ENCODE data around the gene ANGPTL8.

Gene ANGPTL8, protein sequence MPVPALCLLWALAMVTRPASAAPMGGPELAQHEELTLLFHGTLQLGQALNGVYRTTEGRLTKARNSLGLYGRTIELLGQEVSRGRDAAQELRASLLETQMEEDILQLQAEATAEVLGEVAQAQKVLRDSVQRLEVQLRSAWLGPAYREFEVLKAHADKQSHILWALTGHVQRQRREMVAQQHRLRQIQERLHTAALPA

DNA sequence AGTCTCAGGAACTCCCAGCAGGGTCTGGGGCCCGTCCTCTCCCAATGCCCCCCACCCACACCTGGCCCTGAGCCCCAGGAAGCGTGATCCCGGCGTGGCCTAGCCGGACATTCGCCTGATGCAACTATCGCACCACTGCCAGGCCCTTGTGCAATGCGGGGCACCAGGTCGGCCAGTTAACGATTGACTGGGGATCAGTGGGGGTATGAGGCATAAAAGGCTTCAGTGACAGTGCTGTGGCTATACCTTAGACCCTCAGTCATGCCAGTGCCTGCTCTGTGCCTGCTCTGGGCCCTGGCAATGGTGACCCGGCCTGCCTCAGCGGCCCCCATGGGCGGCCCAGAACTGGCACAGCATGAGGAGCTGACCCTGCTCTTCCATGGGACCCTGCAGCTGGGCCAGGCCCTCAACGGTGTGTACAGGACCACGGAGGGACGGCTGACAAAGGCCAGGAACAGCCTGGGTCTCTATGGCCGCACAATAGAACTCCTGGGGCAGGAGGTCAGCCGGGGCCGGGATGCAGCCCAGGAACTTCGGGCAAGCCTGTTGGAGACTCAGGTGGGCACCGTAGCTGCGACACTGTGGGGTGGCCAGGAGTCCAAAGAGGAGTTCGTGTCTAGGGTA, at the start of gene ANGPTL8:
Gene ANGPTL8, plus strand, starts transcription at position 243 of the 624 bp plus-strand sequence. Its CDS starts 19 bp downstream, at position 262.
- no peaks in the 10 kb centered on the region for H3K4me1 ChIP-seq
- no peaks in the 10 kb centered on the region for H3K27me3 ChIP-seq (ENCODE audit: low read depth)
- H3K9me3 ChIP-seq, result no peaks in the 10 kb centered on the region
- H3K36me3 ChIP-seq (replicated peaks), result no peaks in the 10 kb centered on the region
- in situ Hi-C loops (cut with MboI; ENCODE audit: low sequenced_read_pairs), result no loop called here
- no peak for DNase-seq (ENCODE audit: low spot score in 2 of 2)
- H3K4me3 ChIP-seq, result no peak within 1 kb of the TSS

DNA sequence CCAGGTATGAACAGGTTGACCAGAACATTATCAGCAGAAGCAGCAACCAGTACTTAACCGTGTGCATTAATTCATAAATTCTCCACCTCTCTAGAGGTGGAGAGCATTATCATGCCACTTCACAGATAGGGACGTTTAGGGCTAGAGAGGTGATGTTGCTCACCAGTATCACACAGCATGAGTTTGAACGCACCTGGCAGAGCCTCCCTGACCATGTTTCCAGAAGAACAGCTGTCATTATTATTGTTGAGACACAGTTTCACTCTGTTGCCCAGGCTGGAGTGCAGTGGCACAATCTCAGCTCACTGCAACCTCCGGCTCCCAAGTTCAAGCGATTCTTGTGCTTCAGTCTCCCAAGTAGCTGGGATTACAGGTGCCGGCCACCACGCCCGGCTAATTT, 48.9 kb upstream of the ANGPTL8 start:
- 0 out of 2 replicates have a peak, but pooled peaks cover 7% of the 10 kb centered on the region for H3K36me3 ChIP-seq (replicated peaks)
- H3K4me1 ChIP-seq, result no peaks in the 10 kb centered on the region
- no peaks in the 10 kb centered on the region for H3K9me3 ChIP-seq
- no peaks in the 10 kb centered on the region for H3K27me3 ChIP-seq (ENCODE audit: low read depth)
- in situ Hi-C loops (cut with MboI; ENCODE audit: low sequenced_read_pairs), result no loop called here
- no peak overlapping the region for H3K4me3 ChIP-seq
- DNase-seq (ENCODE audit: low spot score in 2 of 2), result no peak

GRCh38 chr19:11191273-11191755, 48.1 kb upstream of the ANGPTL8 start:
- Histone ChIP-seq H3K36me3 (replicated peaks) (0 out of 2 replicates have a peak, but pooled peaks cover 7% of the 10 kb centered on the region), H3K27me3 (ENCODE audit: low read depth) (no peaks in the 10 kb centered on the region), H3K9me3 (no peaks in the 10 kb centered on the region), H3K4me1 (0 out of 2 replicates have a peak, but pooled peaks cover under 1% of the 10 kb centered on the region), H3K4me3 (no peak overlapping the region)
- DNase-seq (ENCODE audit: low spot score in 2 of 2), result peak in 1 of 2 experiments; percentile 65
- in situ Hi-C loops (cut with MboI; ENCODE audit: low sequenced_read_pairs), result no loop called here

- H3K4me1 ChIP-seq, result 0 out of 2 replicates have a peak, but pooled peaks cover 3% of the 10 kb centered on the region
- H3K9me3 ChIP-seq, result no peaks in the 10 kb centered on the region
- in situ Hi-C loops (cut with MboI; ENCODE audit: low sequenced_read_pairs), result no loop called here
- no peaks in the 10 kb centered on the region for H3K27me3 ChIP-seq (ENCODE audit: low read depth)
- no peak overlapping the region for H3K4me3 ChIP-seq
- H3K36me3 ChIP-seq (replicated peaks), result 0 out of 2 replicates have a peak, but pooled peaks cover 7% of the 10 kb centered on the region
- no peak for DNase-seq (ENCODE audit: low spot score in 2 of 2)
Measured at GRCh38 chr19:11191934-11192333, 47.5 kb upstream of the ANGPTL8 start.

DNA sequence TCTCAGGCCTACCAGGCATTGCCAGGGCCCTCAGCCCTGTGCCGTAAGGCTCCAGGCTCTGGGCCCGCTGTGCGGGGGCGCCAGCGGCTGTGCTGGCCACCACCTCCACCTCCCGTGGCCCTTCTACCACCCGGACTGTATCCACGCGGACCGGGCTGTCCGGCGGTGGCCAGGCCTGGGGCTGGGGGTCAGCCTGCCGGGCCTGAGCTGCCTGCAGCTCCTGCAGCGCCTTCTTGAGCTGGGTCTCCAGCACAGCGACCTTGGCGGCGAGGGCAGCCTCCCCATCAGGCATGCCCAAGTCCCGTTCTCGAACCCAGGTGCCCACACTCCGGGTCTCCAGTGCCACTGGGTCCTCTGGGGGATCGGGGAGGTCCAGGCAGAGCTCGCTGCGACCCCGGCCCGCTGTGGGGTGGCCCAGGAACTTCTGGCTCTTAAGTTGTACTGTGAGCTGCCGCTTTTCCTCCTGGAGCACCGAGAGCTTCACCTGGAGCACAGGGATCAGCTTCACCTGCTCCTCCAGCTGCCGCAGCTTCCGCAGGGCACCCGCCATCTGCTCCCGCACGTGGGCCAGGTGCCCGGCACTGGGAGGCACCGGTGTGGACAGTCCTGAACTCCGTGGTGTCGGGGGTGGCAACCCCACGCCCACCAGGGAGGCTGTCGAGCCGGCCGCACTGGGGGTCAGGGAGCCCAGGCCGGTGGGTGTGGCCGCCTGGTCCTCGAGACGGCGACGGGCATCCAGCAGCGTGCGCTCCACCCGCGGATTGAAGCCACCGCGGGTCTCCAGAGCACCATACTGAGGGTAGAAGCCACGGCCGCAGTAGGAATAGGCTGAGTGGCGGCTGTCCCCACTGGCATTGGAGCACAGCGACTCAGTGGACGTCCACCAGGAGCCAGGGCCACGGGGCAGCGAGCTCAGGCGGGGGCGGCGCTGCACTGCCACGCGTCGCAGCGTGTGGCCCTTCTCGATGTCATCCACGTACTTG, 46.2 kb upstream of the ANGPTL8 start:
- H3K36me3 ChIP-seq (replicated peaks), result 0 out of 2 replicates have a peak, but pooled peaks cover 7% of the 10 kb centered on the region
- in situ Hi-C loops (cut with MboI; ENCODE audit: low sequenced_read_pairs), result no loop called here

GRCh38 chr19:11194173-11194572, 45.2 kb upstream of the ANGPTL8 start:
- no peak for DNase-seq (ENCODE audit: low spot score in 2 of 2)
- no peak overlapping the region for H3K4me3 ChIP-seq
- 0 out of 2 replicates have a peak, but pooled peaks cover 7% of the 10 kb centered on the region for H3K36me3 ChIP-seq (replicated peaks)
- peaks cover 6% of the 10 kb centered on the region; the same call in 1 of the 2 replicates for H3K4me1 ChIP-seq
- in situ Hi-C loops (cut with MboI; ENCODE audit: low sequenced_read_pairs), result no loop called here
- H3K9me3 ChIP-seq, result no peaks in the 10 kb centered on the region
- H3K27me3 ChIP-seq (ENCODE audit: low read depth), result no peaks in the 10 kb centered on the region

More for the DNA sequence above, 46.2 kb upstream of the ANGPTL8 start:
- Histone ChIP-seq H3K4me1 (peaks cover 6% of the 10 kb centered on the region; the same call in 1 of the 2 replicates), H3K9me3 (no peaks in the 10 kb centered on the region), H3K27me3 (ENCODE audit: low read depth) (no peaks in the 10 kb centered on the region), H3K4me3 (no peak overlapping the region)
- no peak for DNase-seq (ENCODE audit: low spot score in 2 of 2)

DNA sequence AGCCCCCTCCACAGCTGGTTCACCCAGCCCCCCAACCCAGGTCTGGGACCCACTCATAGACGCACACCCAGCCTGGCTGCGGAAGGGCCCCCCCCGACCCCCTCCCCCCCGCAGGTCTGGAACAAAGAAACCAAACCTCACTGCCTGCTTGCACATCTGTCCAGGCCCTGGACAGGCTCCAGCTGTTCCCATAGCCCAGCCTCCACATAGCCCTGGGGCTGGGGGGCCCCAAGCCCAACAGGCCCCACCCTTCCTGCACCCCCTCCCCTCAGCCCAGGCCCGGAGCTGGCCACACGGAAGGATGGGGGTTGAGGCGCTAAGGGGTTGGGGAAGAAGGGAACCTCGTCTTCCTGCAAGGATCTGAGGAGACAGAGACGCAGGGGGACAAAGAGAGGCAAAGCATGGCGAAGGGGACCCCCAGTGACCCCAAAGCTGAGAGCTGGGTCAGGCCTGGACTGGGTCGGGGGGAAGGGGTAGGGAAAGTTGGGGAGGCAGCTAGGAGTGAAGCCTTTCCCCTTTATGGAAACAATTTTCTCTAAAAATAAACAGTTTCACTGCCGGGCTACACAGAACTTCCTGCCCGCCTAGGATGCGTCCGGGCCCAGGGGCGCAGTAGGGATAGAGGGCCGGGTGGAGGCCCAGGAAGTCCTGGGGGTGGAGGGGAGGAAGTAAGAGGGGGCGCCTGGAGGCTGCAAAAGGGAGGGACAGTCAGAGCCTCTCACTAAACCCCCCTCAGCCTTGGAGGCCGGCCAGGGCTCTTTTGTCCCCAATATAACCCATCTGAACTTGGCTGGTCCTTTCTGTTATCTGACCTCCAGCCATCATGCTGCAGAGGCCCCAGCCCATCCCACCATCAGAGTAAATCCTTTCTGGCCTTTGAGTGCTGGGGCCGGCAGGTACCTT, 44.5 kb upstream of the ANGPTL8 start:
- no peak overlapping the region for H3K4me3 ChIP-seq
- in situ Hi-C loops (cut with MboI; ENCODE audit: low sequenced_read_pairs), result no loop called here
- DNase-seq (ENCODE audit: low spot score in 2 of 2), result no peak

GRCh38 chr19:11195681-11196080, 43.7 kb upstream of the ANGPTL8 start:
- no peak for DNase-seq (ENCODE audit: low spot score in 2 of 2)
- Histone ChIP-seq H3K27me3 (ENCODE audit: low read depth) (no peaks in the 10 kb centered on the region), H3K4me1 (peaks cover 6% of the 10 kb centered on the region; the same call in 1 of the 2 replicates), H3K4me3 (no peak overlapping the region), H3K9me3 (no peaks in the 10 kb centered on the region), H3K36me3 (replicated peaks) (peaks cover 4% of the 10 kb centered on the region; the same call in 1 of the 2 replicates)
- in situ Hi-C loops (cut with MboI; ENCODE audit: low sequenced_read_pairs), result no loop called here

More for the DNA sequence above, 44.5 kb upstream of the ANGPTL8 start:
- Histone ChIP-seq H3K4me1 (peaks cover 6% of the 10 kb centered on the region; the same call in 1 of the 2 replicates), H3K27me3 (ENCODE audit: low read depth) (no peaks in the 10 kb centered on the region), H3K36me3 (replicated peaks) (0 out of 2 replicates have a peak, but pooled peaks cover 7% of the 10 kb centered on the region), H3K9me3 (no peaks in the 10 kb centered on the region)

- no peaks in the 10 kb centered on the region for H3K27me3 ChIP-seq (ENCODE audit: low read depth)
- H3K4me3 ChIP-seq, result peak overlapping the region; percentile 58
- peaks cover under 1% of the 10 kb centered on the region; the same call in 1 of the 2 replicates for H3K36me3 ChIP-seq (replicated peaks)
- peak in 1 of 2 experiments; percentile 47 for DNase-seq (ENCODE audit: low spot score in 2 of 2)
- in situ Hi-C loops (cut with MboI; ENCODE audit: low sequenced_read_pairs), result no loop called here
- peaks cover 6% of the 10 kb centered on the region; the same call in 1 of the 2 replicates for H3K4me1 ChIP-seq
- H3K9me3 ChIP-seq, result no peaks in the 10 kb centered on the region
Measured at GRCh38 chr19:11196406-11197287, 42.8 kb upstream of the ANGPTL8 start.

DNA sequence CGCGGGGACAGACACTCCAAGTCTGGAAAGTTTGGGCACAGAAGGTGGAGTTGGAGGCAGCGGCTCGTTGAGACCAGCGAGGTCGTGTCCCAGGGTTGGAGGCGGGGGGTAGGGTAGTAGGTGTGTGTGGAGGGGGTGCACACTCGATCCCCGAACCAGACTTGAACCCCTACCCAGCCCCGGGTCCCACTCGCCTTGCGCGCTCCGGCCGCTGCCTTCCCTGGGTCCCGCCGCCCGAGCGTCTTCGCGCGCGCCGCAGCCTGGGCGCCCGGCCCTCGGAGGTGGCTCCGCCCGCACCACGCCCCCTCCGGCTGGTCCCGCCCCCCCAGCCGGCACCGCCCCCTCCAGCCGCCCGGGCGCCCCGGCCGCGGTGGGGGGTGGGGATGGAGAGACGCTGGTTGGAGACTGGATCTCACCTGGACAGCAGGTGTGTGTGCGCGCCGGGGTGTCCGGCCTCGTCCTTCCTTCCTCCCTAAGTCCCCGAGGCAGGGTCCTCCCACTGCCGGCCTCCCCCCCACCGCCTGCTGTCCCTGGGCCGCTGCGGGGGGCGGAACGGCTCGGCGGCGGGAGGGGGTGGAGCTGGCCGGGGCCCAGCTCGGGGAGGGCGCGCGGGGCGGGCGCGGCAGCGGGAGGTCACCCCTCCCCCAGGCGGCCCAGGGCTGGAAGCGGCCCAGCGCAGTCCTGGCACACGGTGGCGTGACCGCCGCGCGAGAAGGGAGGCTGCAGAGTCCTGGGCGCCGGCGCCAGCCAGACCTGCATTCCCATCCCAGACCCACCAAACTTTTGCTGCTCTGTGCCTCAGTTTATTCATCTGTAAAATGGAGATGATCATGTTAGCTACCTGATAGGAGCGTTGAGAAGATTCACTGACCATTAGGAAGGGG, 41.9 kb upstream of the ANGPTL8 start, which contains the start of gene KANK2:
Gene KANK2, minus strand, starts transcription at position 255 of the 884 bp plus-strand sequence. CDS start 3,034 bp downstream, outside the sequence.
- in situ Hi-C loops (cut with MboI; ENCODE audit: low sequenced_read_pairs), result no loop called here
- H3K9me3 ChIP-seq, result no peaks in the 10 kb centered on the region
- H3K4me3 ChIP-seq, result peak within 1 kb of the TSS; percentile 58

DNA sequence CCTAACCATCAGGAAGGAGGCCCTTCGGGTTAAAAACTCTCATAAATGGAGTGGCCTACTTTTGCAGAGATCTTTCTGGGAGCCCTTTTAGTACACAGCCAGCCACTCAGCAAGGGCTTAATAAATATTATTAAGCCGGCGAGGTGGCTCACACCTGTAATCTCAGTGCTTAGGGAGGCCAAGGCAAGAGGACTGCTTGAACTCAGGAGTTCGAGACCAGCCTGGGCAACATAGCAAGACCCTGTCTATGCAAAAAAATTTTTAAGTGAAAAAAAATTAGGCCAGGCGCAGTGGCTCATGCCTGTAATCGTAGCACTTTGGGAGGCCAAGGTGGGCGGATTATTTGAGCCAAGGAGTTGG, 41.3 kb upstream of the ANGPTL8 start:
- Histone ChIP-seq H3K4me1 (peaks cover 6% of the 10 kb centered on the region; the same call in 1 of the 2 replicates), H3K4me3 (peak overlapping the region; percentile 58), H3K36me3 (replicated peaks) (no peaks in the 10 kb centered on the region; the same call in 1 of the 2 replicates), H3K27me3 (ENCODE audit: low read depth) (no peaks in the 10 kb centered on the region), H3K9me3 (no peaks in the 10 kb centered on the region)
- in situ Hi-C loops (cut with MboI; ENCODE audit: low sequenced_read_pairs), result no loop called here
- no peak for DNase-seq (ENCODE audit: low spot score in 2 of 2)

More for the DNA sequence above, 41.9 kb upstream of the ANGPTL8 start, which contains the start of gene KANK2:
- no peaks in the 10 kb centered on the region; the same call in 1 of the 2 replicates for H3K36me3 ChIP-seq (replicated peaks)
- H3K4me1 ChIP-seq, result peaks cover 6% of the 10 kb centered on the region; the same call in 1 of the 2 replicates
- DNase-seq (ENCODE audit: low spot score in 2 of 2), result peak; percentile 56 to 87
- no peaks in the 10 kb centered on the region for H3K27me3 ChIP-seq (ENCODE audit: low read depth)

Data from HAP-1 (cell line).